ENCODE data around the gene MYO18A. TPM values are rescaled to one million over a fixed set of nuclear protein-coding genes. Genes with fewer than 3 reads are reported as not detected.
"Not testable (repeated sequence)": the region's sequence is repeated elsewhere in the genome, so short reads cannot be mapped to it uniquely, and the experiment has no call there.

The MYO18A gene
- total RNA-seq, 1 experiment from 2014 or later, result 37.2 TPM

DNA sequence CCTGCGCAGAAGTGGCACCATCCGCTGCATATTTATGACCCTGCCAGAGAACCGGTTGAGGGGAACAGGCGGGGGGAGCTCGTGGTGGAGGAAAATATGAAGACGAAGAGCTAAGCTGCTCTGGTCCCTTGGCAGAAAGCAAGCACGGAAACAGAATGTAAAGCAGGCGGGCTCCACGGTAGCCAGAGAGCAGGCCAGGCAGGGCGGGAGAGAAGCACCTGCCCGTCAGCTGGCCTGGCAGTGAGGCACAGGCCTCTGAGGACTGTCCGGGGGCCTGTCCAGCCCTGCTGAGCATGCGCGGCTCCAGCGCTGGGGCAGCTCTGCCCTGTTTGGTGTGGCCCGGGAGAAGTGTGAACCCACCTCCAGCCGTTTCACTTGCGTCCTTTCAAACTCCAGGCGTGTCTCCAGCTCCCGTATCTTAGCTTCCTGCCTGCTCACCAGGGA, 90.6 kb downstream of the MYO18A start (continued):
- TF ChIP-seq CEBPB (IDR thresholded peaks at IDR 0.05; ENCODE audit: low read depth) (no peak), ELF1 (IDR thresholded peaks at IDR 0.05; ENCODE audit: borderline replicate concordance, low read depth) (no peak)
- TF ChIP-seq, protein P1, sequence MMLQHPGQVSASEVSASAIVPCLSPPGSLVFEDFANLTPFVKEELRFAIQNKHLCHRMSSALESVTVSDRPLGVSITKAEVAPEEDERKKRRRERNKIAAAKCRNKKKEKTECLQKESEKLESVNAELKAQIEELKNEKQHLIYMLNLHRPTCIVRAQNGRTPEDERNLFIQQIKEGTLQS (IDR thresholded peaks at IDR 0.05), result no peak

DNA sequence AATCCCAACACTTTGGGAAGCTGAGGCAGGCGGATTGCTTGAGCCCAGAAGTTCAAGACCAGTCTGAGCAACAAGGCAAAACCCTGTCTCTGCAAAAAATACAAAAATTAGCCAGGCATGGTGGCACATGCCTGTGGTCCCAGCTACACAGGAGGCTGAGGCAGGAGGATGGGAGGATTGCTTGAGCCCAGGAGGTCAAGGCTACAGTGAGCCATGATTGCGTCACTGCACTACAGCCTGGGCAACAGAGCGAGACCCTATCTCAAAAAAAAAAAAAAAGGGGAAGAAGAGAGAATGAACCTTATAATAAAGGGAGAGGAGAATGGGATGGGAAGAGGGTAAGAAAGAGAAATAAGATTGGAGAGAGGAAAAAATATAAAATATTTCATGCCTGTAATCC, 91.4 kb downstream of the MYO18A start:
- BruUV-seq (replicated peaks); H3K36me3 ChIP-seq (ENCODE audit: control insufficient read depth in 1 of 2, insufficient read depth in 2 of 2, low read length in 2 of 2); intact Hi-C loops (cut with micrococcal nuclease); CTCF ChIA-PET; H3K9me2 ChIP-seq (ENCODE audit: insufficient read depth); H3K4me1 ChIP-seq (ENCODE audit: control insufficient read depth in 1 of 2, insufficient read depth in 2 of 2, low read length in 2 of 2); ATAC-seq; H4K20me1 ChIP-seq (ENCODE audit: insufficient read depth); H3K4me2 ChIP-seq (ENCODE audit: low read length); RAD21 ChIA-PET (ENCODE audit: low non-redundant PET in 1 of 2, low total read pairs in 2 of 2, uncharacterized antibody in 2 of 2, unreplicated experiment in 2 of 2); H3K9ac ChIP-seq (ENCODE audit: low read length); H2AFZ ChIP-seq (ENCODE audit: low read depth, low read length, poor library complexity, severe bottlenecking); POLR2A ChIA-PET; H3K9me3 ChIP-seq (ENCODE audit: control insufficient read depth in 1 of 2, insufficient read depth in 1 of 2, low read depth in 1 of 2, low read length in 2 of 2); H3K4me3 ChIP-seq (replicated peaks in 1 of 2; ENCODE audit: low read depth in 1 of 2, low read length in 2 of 2); H3K79me2 ChIP-seq (ENCODE audit: insufficient read depth, low read length); DNase-seq (ENCODE audit: low read depth, low spot score); H3K27ac ChIP-seq (ENCODE audit: low read depth, low read length); H3K27me3 ChIP-seq (ENCODE audit: insufficient read depth, low read length): not testable (repeated sequence)

DNA sequence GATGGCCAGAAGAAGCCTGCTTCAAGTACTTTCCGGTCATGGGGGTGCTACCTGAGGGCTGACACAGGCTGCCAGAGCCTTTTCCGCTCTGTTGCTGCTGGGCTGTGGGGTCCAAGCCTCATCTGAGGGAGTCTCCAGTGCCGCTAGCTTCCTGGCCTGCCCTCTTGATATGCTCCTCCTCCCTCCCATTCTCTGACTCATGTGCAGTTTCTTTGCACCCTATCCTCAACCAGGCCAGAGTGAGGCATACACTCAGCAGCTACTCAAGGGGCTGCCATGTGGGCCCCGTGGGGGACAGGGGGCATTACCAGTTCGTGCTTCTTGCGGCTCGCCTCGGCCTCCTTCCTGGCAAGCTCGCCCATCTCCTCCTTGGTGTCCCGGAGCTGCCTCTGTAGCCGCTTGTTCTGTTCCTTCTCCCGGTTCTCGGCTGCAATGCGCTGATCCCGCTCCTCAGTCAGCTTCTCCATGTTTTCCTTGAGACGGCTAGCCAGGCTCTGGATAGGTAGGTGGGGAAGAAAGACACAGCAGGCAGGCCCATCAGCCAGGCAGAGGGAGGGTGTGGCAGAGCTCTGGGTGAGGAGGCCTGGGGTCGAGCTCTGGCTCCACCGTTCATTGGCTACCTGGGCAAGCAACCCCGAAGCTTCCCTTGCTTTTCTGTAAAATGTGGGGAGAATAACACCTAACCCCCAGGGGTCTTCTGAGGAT, 93.4 kb downstream of the MYO18A start:
- ChIA-PET CTCF (no interaction called here), POLR2A (no interaction called here), RAD21 (ENCODE audit: low non-redundant PET in 1 of 2, low total read pairs in 2 of 2, uncharacterized antibody in 2 of 2, unreplicated experiment in 2 of 2) (no interaction called here)
- H3K27me3 ChIP-seq (ENCODE audit: insufficient read depth, low read length), result no peaks in the 10 kb centered on the region
- H4K20me1 ChIP-seq (ENCODE audit: insufficient read depth), result no peaks in the 10 kb centered on the region
- H3K4me1 ChIP-seq (ENCODE audit: control insufficient read depth in 1 of 2, insufficient read depth in 2 of 2, low read length in 2 of 2), result no peaks in the 10 kb centered on the region
- intact Hi-C loops (cut with micrococcal nuclease), result no loop called here
- no peak overlapping the region for H3K9ac ChIP-seq (ENCODE audit: low read length)
- ATAC-seq (no peak), DNase-seq (ENCODE audit: low read depth, low spot score) (no peak)
- no peak overlapping the region for H2AFZ ChIP-seq (ENCODE audit: low read depth, low read length, poor library complexity, severe bottlenecking)
- no peak overlapping the region for H3K4me3 ChIP-seq (replicated peaks in 1 of 2; ENCODE audit: low read depth in 1 of 2, low read length in 2 of 2)
- H3K36me3 ChIP-seq (ENCODE audit: control insufficient read depth in 1 of 2, insufficient read depth in 2 of 2, low read length in 2 of 2), result peaks cover 4 to 6% of the 10 kb centered on the region in 2 experiments; a peak in 3 of 4 replicates
- no peak overlapping the region for H3K27ac ChIP-seq (ENCODE audit: low read depth, low read length)
- H3K9me2 ChIP-seq (ENCODE audit: insufficient read depth), result no peaks in the 10 kb centered on the region
- TF ChIP-seq FOSL1 (IDR thresholded peaks at IDR 0.05; ENCODE audit: low read depth) (no peak), ZFX (IDR thresholded peaks at IDR 0.05) (no peak), YY1 (IDR thresholded peaks at IDR 0.05; ENCODE audit: extremely low read depth, insufficient replicate concordance, low read depth, low read length) (no peak), POLR2A (IDR thresholded peaks at IDR 0.05; ENCODE audit: borderline replicate concordance, extremely low read depth, insufficient read depth, insufficient read length) (no peak), CEBPB (IDR thresholded peaks at IDR 0.05; ENCODE audit: low read depth) (no peak), POLR2AphosphoS5 (IDR thresholded peaks at IDR 0.05; ENCODE audit: low read depth, low read length) (no peak)
- TF ChIP-seq, protein P2, sequence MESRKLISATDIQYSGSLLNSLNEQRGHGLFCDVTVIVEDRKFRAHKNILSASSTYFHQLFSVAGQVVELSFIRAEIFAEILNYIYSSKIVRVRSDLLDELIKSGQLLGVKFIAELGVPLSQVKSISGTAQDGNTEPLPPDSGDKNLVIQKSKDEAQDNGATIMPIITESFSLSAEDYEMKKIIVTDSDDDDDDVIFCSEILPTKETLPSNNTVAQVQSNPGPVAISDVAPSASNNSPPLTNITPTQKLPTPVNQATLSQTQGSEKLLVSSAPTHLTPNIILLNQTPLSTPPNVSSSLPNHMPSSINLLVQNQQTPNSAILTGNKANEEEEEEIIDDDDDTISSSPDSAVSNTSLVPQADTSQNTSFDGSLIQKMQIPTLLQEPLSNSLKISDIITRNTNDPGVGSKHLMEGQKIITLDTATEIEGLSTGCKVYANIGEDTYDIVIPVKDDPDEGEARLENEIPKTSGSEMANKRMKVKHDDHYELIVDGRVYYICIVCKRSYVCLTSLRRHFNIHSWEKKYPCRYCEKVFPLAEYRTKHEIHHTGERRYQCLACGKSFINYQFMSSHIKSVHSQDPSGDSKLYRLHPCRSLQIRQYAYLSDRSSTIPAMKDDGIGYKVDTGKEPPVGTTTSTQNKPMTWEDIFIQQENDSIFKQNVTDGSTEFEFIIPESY (IDR thresholded peaks at IDR 0.05; ENCODE audit: extremely low read depth, insufficient replicate concordance, low read length), result no peak
- TF ChIP-seq, protein P3, sequence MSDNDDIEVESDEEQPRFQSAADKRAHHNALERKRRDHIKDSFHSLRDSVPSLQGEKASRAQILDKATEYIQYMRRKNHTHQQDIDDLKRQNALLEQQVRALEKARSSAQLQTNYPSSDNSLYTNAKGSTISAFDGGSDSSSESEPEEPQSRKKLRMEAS (IDR thresholded peaks at IDR 0.05), result no peak
- H3K4me2 ChIP-seq (ENCODE audit: low read length), result no peak overlapping the region
- no peaks in the 10 kb centered on the region for H3K9me3 ChIP-seq (ENCODE audit: control insufficient read depth in 1 of 2, insufficient read depth in 1 of 2, low read depth in 1 of 2, low read length in 2 of 2)
- BruUV-seq (replicated peaks), result no TSS peak
- no peaks in the 10 kb centered on the region for H3K79me2 ChIP-seq (ENCODE audit: insufficient read depth, low read length)

All from HCT116 (cell line).